GM18517 (cell line): ENCODE results near the gene IP6K3.

Experiments used
- ATAC-seq: cut with Tn5 transposase; IDR thresholded peaks from one replicate; pipeline ENCODE4 v1.9.1; 2021; ENCODE audit warnings: mild to moderate bottlenecking, moderate library complexity; ENCODE audit not compliant: unreplicated experiment

The IP6K3 gene

GRCh38 chr6:33708516-33709204 lies 38.0 kb downstream of the IP6K3 start:
- no peak for ATAC-seq

GRCh38 chr6:33707771-33708170 lies 38.9 kb downstream of the IP6K3 start:
- no peak for ATAC-seq

- ATAC-seq: no peak
These were observed 40.6 kb downstream of the IP6K3 start for GRCh38 chr6:33705955-33706725.

GRCh38 chr6:33705268-33705885 lies 41.3 kb downstream of the IP6K3 start:
- ATAC-seq: no peak

- ATAC-seq: no peak
These were observed 42.3 kb downstream of the IP6K3 start for GRCh38 chr6:33704215-33705066.

GRCh38 chr6:33702345-33702977 lies 44.2 kb downstream of the IP6K3 start:
- ATAC-seq: no peak

GRCh38 chr6:33700391-33701050 lies 46.2 kb downstream of the IP6K3 start:
- ATAC-seq: no peak

GRCh38 chr6:33699739-33700138 lies 47.0 kb downstream of the IP6K3 start:
- ATAC-seq: no peak

GRCh38 chr6:33699131-33699530 lies 47.6 kb downstream of the IP6K3 start:
- no peak for ATAC-seq

GRCh38 chr6:33698494-33698893 lies 48.2 kb downstream of the IP6K3 start:
- ATAC-seq: no peak

GRCh38 chr6:33697845-33698244 lies 48.9 kb downstream of the IP6K3 start:
- no peak for ATAC-seq

GRCh38 chr6:33696548-33697518 lies 49.9 kb downstream of the IP6K3 start:
- no peak for ATAC-seq

- ATAC-seq: no peak
These were observed 50.6 kb downstream of the IP6K3 start for GRCh38 chr6:33696076-33696475.

GRCh38 chr6:33695451-33695887 lies 51.2 kb downstream of the IP6K3 start:
- ATAC-seq: no peak

- no peak for ATAC-seq
These were observed 51.7 kb downstream of the IP6K3 start for GRCh38 chr6:33694977-33695376.

GRCh38 chr6:33694401-33694931 lies 52.2 kb downstream of the IP6K3 start:
- no peak for ATAC-seq

- ATAC-seq: no peak
These were observed 53.3 kb downstream of the IP6K3 start for GRCh38 chr6:33693186-33694105.

- no peak for ATAC-seq
These were observed 53.9 kb downstream of the IP6K3 start for GRCh38 chr6:33692760-33693158.
